CD4-positive, alpha-beta T cell treated with Interleukin-6 for 4 hours (primary cell): ENCODE measurements around the gene TMEM256.
"Not testable (repeated sequence)": the region's sequence is repeated elsewhere in the genome, so short reads cannot be mapped to it uniquely, and the experiment has no call there.

ENCODE experiments used
- DNase-seq: peaks from one replicate; pipeline ENCODE4 v3.0.0-alpha.2; 2020; ENCODE audit warnings: mixed read lengths

TMEM256 gene

GRCh38 chr17:7383371-7383741 is 20.5 kb downstream of the TMEM256 start:
- DNase-seq, result no peak

GRCh38 chr17:7382901-7383300 is 21.0 kb downstream of the TMEM256 start:
- no peak for DNase-seq

- DNase-seq, result no peak
Observed at GRCh38 chr17:7380855-7381683, 22.8 kb downstream of the TMEM256 start, which contains the start of gene TNK1. Gene TNK1 (plus strand): TSS chr17:7381089. CDS start chr17:7382927, 1,838 bp downstream.

- DNase-seq, result no peak
Observed at GRCh38 chr17:7380321-7380720, 23.6 kb downstream of the TMEM256 start.

- no peak for DNase-seq
Observed at GRCh38 chr17:7379134-7379533, 24.8 kb downstream of the TMEM256 start.

- no peak for DNase-seq
Observed at GRCh38 chr17:7374353-7374752, 29.5 kb downstream of the TMEM256 start.

GRCh38 chr17:7370853-7371252 is 33.0 kb downstream of the TMEM256 start:
- no peak for DNase-seq

GRCh38 chr17:7369825-7370224 is 34.1 kb downstream of the TMEM256 start:
- no peak for DNase-seq

- DNase-seq, result not testable (repeated sequence)
Observed at GRCh38 chr17:7368599-7368994, 35.3 kb downstream of the TMEM256 start.

- no peak for DNase-seq
Observed at GRCh38 chr17:7367918-7368598, 35.8 kb downstream of the TMEM256 start.

GRCh38 chr17:7367083-7367482 is 36.8 kb downstream of the TMEM256 start:
- no peak for DNase-seq

GRCh38 chr17:7365963-7366362 is 37.9 kb downstream of the TMEM256 start:
- not testable (repeated sequence) for DNase-seq

- DNase-seq, result no peak
Observed at GRCh38 chr17:7363311-7363710, 40.6 kb downstream of the TMEM256 start.

GRCh38 chr17:7361906-7362305 is 42.0 kb downstream of the TMEM256 start:
- DNase-seq, result no peak

- DNase-seq, result no peak
Observed at GRCh38 chr17:7357381-7357780, 46.5 kb downstream of the TMEM256 start.

- no peak for DNase-seq
Observed at GRCh38 chr17:7356756-7357155, 47.1 kb downstream of the TMEM256 start.

- peak; percentile 92 for DNase-seq
Observed at GRCh38 chr17:7356072-7356549, 47.8 kb downstream of the TMEM256 start.

GRCh38 chr17:7355573-7355972 is 48.3 kb downstream of the TMEM256 start:
- DNase-seq, result no peak

- no peak for DNase-seq
Observed at GRCh38 chr17:7355053-7355452, 48.8 kb downstream of the TMEM256 start, which contains the start of gene TMEM95. Gene TMEM95 (plus strand): TSS chr17:7355156. CDS start chr17:7355205, 49 bp downstream.

GRCh38 chr17:7354262-7354843 is 49.5 kb downstream of the TMEM256 start:
- DNase-seq, result no peak
